CD4-positive, alpha-beta T cell treated with Interleukin-6 at 100 ng/mL for 8 hours (primary cell): ENCODE data around the gene CD38.
A peak's percentile ranks its signal among the peaks of the same experiment; 100 is the strongest.

Experiments
- DNase-seq: peaks from one replicate; pipeline ENCODE4 v3.0.0-alpha.2; 2020; ENCODE audit warnings: mixed read lengths, low spot score

CD38 gene

DNA sequence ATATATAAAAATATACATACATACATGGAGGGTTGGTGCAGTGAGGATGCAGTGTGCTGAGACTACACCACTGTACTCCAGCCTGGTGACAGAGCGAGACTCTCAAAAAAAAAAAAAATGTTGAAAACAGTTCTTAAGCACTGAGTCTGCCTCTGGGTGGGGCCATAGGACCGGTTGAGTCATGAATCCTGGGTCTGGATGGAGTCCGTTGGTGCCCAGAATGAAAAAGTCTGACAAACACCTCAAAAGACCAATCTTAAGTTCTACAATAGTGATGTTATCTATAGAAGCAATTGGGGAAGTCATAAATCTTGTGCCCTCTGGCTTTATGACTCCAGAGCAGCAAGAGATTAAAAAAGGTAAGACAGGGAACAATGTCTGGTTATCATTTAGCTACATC is 90.0 kb downstream of the CD38 start:
- DNase-seq: no peak

DNA sequence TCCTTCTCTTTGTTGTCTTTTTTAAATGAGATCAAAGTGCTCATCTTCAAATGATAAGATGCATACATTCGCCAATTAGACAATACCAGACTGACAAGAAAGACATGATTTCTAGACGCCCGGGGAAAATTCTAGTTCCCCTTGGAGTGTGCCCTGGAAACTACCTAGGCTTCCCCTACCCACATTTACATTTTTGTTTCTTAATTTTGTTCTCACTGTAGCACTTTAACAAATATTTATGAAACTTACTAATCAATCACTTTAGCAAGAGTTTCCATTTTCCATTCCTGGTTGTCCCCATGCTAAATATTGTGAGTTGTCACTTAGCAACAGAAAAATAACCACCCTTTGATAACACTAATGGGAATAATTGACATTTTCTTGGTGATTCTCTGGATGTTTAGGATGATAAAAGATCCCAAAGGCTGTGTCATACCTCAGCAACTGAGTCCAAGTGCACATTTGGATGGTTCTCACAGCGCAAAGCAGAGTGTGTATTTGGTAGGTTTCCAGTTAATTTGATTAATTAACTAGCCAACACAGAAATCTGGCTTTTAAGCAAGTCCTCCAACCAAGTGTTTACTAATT is 90.8 kb downstream of the CD38 start:
- DNase-seq: no peak

DNA sequence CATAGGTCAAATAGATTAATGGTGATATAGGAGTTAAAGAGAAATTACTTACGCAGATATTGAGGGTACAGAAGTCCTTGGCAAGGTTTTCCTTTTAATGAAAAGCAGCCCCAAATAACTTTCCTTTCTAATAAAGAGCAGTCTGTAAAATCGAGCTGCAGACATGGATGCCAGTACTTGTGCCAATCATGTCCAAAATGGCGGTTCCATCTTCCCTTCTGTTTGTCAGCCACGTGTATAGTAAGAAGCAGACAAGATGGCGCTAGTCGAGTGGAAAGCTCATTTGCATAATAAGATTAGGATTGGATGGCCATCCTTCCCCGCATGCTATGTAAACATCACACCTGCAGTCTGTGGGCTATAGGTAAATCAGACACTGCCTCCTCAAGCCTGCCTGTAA is 92.0 kb downstream of the CD38 start:
- no peak for DNase-seq

DNA sequence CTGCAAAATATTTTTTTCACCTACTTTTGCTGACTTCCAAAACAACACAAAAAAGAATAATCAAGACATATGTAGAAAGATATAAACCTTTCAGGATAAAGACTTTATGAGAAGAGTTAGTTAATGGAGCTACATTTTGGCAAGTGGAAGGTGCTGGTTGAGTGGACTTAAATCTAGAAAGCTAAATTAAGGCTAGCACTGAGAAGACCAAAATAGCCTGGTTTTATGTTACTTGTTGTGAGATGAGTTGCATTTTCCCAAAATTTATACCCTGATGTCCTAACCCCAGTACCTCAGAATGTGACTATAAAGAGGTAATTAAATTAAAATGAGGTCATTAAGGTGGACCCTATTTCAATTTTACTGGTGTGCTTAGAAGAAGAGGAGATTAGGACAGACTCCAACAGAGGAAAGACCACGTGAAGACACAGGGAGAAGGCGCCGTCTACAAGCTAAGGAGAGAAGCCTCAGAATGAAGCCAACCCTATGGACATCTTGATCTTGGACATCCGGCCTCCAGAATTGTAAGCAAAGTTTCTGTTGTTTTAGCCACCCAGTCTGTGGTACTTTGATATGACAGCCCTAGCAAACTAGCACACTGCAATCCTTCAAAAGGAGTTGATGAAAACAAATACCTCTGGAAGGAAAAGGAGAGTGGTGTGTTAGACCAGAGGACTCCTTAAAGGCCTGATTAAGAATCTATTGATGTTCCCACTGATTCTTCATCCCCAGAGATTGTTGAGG is 93.0 kb downstream of the CD38 start:
- DNase-seq: no peak

DNA sequence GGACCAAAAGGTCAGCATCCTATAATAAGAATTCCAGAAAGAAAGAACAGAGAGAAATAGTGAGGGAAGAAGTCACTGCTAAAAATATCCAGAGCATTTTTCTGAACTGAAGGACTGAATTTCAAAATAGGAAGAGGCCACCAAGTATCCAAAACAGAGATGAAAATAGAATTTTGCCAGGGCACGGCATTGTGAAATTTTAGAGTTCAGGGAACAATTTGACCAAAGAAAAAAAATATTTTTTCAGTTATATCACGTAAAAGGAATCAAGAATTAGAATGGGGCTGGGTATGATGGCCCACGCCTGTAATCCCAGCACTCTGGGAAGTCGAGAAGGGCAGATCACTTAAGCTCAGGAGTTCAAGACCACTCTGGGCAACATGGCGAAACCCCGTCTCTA is 95.0 kb downstream of the CD38 start:
- DNase-seq: no peak

DNA sequence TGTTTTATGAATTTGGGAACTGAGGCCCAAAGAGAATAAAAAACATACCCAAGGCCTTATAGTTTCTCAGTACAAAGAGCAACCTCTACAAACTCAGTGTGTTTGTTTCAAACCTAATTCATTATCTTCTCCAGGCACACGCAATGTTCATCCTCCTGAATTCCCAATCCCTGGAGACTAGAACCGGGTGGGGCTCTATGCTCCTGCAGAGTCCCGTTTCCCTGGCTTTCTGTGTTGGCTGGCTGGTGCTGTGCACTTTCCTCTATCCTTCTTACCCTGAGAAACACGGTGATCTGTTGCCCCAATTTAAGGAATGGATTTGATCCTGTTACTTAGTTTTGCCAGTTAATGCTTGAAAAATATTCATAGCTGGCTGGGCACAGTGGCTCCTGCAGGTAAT is 96.5 kb downstream of the CD38 start:
- no peak for DNase-seq

DNA sequence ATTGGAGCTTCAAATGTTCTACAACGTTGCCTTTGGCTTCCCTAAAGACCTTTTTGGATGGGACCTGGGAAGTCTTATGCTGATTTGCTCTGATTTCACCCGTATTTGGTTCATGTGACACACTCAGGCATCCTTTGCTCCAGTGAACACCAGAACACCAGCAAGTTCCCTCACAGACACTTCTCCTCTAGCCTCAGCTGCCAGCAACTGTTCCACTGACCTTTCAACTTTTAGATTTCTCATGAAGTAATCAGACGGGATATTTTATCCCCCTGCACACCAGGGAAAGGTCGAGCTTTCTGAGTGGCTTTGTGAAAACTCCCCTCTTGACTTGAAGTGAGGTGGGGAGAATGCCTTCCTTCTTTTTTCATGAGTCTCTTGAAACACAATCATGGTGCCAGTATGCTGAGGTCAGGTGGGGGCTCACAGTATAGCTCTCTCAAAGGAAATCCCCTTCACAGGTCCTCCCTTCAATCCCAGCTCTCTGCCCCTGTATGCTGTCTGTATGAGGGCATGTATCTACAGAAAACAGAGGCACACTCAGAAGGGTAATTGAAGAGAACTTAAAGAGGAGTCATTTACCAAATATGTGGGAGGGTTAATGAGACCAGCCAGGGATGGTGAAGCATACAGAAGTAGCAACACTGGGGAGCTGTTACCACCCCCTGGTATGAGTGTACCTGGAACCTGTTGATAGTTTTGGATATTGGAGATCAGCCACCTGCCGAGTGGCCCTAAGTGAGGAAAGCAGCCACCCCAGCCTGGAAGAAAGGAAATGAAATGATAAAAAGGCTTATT is 97.7 kb downstream of the CD38 start:
- no peak for DNase-seq

DNA sequence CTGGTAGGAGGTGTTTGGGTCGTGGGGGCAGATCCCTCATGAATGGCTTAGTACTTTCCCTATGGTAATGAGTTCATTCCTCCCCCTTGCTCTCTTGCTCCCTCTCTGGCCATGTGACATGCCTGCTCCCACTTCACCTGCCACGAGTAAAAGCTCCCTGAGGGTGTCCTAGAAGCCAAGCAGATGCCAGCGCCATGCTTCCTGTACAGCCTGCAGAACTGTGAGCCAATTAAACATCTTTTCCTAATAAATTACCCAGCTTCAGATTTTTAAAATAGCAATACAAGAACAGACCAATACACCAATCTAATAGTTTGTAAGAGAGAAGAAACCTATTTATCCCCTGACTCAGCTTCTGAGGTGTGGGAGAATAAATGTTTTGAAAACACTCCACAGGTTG is 99.9 kb downstream of the CD38 start:
- no peak for DNase-seq

DNA sequence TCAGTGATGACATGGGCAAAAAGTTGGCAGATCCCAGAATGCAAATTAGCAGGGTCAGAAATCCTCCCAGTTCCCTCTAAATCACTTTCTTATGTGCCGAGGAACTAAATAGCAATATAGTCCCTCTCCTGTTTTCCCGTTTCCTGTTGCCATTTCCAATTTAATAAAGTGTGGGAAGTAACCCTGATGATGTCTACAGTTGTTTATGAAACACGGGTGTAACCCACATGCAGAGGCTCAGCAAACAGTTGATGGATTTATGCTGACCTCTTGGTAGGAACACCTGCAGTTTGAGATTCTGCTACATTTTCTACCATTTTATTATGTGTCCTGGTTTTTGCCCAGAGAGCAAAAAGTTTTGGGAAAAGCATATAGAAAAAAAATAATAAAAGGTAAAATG is 103.7 kb downstream of the CD38 start:
- DNase-seq: no peak

DNA sequence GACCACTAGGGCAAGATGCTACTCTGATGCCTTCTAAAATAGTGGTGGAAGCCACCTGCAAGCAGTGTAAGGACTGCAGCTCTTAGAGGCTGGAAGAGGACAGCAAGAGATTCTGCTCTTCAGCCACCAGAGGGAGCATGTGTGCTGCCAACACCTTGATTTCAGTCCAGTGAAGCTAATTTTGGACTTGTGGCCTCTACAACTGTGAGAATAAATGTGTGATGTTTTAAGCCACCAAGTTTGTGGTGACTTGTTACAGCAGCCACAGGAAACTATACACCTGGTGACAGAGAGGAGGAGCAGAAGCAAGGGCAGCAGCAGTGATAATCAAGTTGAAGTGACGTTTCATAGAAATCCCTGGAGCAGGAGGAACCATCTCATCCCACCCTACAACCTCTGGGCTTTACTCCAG is 104.6 kb downstream of the CD38 start:
- DNase-seq: peak; percentile 33

DNA sequence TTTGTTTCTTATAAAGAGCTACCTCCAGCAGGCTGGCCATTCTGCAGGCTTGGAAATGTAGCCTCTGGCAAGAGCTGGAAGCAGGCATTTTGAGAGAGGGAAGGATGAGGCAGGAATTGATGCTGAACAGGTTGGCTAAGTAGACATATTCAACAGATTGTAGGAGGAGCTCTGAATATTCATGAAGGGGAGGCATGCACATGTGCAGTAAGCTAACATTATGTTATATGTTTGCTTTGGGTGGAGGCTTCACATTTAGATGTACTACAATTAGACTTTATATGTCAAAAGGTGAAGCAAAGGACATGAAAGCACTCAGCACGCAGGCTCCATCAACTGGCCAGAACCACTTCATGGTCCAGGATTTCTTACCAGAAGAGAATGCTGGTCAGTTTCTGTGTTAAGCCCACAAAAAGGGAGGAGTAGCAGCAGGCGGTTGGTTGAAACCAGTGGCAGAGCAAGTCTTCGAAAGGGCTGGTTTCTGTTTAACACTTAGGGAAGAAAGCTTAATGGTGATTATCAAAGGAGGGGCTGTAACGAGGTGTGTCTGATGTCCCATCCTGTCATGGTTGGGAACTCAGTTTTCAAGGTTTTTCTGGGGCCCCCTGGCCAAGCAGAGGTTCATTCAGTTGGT is 105.6 kb downstream of the CD38 start:
- no peak for DNase-seq

DNA sequence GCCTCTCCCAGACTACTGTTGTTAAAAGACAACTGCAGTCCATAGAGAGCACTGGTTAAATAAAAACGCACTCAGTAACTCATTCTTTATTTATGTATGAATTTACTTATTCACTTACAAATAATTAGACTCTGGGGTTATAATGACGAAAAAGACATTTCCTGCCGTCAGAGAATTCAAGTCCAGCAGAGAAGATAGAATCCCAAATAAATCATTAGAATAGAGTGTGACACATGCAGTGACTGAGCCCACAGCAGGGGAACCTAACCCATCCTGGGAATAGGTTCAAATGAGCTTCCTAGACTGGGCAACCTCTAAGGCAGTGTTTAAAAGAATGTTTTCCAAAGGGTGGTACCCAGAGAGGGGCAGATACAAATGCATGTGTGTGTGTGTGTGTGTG is 106.5 kb downstream of the CD38 start:
- no peak for DNase-seq

DNA sequence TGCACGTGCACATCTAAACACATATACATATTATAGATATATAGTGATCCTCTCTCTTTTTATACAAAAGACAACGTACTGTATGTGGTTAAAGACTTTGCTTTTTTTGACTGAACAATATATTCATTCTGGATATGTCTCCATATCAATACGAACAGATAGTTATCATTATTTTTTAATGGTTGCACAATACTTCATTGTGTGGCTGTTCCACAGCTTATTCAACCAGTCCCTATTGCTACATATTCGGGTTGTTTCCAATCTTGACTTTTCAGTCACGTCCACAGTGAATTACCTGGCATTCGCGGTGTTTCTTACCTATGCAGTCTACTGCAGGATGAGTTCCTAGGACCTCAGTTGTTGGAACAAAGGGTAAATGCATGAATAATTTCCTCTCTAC is 107.3 kb downstream of the CD38 start:
- DNase-seq: no peak

DNA sequence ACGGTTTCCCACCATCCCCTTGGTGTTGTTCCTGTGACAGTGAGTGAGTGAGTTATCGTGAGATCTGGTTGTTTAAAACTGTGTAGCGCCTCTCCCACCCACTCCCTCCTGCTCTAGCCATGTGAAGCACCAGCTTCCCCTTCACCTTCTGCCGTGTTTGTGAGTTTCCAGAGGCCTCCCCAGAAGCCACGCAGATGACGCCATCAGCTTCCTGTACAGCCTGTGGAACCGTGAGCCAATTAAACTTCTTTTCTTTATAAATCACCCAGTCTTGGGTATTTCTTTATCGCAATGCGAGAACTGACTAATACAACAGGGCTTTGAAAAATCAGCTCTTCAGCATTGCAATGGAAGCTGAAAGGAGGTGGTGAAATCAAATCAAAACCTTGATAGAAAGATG is 110.4 kb downstream of the CD38 start:
- DNase-seq: no peak

DNA sequence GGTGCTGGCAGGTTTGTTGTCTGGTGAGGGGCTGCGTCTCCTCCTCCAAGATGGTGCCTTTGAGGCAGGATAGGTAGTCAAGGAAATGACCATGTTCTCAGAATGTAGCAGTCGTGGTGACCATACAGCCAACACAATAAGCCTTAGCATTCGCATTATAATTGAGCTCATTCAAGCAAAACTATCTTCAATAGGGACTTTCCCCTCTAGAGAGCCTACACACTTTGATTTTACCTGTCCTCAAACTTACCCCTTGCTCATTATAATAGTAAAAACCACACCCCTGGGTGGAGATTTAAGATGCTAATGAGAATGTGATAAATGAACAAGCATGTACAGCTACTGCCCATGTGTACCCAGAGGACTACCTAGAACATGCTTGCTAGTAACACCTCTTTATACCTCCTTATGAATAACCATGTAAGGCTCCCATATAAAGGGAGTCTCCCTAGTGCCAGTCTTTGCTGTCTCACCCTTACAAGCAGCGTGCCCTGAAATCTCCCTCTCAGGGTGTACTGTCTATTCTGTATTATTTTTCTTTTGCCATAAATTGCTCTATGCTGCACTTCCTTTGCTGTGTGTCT is 112.2 kb downstream of the CD38 start:
- DNase-seq: no peak

DNA sequence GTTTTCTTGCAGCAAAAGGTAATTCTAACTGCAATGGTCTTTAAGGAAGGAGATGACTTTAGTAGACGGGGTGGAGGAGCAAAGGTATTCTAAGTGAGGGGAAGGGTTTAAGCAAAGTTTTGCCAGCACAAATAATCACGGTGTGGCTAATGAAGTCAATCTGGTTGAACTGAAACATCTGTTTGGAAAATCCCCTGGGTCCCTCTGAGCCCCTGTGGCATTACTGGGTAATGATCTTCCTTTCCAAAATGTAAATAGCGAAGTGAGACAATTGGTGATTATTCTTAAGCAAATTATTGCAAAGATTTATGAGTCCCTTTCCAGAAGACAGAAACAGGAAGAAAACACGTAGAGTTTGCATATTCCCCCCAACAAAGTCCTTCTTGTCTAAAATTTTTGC is 113.2 kb downstream of the CD38 start:
- no peak for DNase-seq

DNA sequence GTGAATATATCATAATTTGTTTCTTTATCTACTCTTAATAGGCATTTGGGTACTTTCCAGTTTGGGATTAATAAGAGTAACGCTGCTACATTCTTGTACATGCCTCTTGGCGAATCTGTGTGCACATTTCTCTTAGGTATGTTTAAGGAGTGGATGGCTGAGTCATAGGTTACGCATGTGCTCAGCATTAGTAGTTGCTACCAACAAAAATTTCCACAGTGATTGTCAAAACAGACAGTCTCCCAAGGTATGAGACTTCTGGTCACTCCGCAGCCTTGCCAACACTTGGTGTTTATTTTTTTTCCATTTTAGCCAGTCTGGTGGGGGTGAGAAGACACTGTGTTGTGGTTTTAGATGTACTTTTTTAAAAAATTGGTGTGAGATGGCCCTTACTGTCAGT is 115.8 kb downstream of the CD38 start:
- no peak for DNase-seq

DNA sequence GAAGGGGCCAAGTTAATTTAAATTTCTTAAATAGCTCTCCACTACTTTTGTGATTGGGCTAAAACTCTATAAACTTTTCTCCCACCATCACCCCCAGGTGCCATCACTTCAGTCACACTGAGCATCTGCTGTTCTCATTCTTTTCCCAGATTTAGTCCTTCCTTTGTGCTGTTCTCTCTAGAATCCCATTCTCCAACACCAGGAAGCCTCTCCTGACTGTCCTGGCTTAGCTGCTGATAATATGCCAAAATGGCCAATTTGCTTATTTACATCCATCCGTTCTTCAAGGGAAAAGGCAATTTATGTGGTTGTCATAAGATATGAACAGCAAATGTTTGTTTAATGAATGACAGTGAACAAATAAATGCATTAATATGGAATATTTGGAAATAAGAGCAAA is 116.3 kb downstream of the CD38 start:
- DNase-seq: no peak

DNA sequence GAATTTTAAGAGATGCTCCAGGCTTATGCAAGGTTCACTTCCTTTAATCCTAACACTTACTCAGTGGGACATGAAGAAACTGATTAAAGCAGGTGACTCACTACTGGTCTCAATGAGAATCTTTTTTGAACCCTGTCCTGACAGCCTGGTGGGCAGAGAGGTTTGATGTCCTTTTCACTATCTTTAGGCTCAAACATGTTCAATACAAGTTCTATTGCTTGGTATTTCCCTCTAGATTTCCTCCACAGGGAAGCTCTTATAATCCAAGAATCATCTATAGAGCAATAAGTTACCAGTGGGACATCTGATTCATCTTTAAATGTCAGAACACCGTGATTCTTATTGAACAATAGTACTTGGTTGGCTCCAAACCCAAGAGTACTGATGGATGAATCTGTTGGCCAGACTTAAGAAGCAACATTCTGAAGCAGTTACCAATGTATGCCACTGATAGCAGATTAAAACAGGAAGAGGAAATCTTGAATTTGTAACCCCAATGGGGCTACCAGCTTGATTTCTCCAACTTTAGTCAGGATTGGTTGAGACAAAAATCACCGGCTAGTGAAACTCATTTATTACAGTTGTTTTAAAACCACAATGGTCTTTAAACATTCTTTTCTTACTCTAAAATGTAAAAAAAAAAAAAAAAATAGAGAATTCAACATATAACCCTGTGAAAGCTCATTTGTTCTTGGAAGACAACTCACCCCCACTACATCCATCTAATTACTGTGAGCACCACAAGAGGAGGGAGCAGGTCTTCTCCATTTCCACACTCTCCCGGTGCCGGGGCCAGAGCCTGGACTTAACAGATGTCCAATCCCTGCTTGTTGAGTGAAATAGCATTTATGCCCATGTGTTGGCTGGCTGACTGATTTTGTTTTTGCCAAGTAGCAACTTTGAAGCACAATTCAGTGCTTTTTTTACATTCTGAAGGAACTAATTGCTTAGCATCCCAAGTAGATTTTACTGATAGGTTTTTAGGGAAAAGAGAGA is 117.1 kb downstream of the CD38 start:
- no peak for DNase-seq

DNA sequence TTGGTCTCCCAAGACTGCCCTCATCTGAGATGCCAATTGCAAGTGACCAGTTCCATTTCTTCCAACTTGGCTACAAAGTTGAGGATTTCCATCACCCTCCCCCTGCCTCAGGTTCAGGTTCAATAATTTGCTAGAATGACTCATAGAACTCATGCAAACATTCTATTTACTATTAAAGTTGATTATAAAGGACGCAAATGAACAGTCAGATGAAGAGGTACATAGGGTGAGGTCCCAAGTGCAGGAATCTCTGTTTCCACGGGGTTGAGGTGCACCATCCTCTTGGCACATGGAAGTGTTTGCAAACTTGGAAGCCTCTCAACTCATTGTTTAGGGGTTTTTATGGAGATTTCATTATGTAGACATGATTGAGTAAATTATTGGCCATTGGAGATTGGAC is 119.4 kb downstream of the CD38 start:
- no peak for DNase-seq

DNA sequence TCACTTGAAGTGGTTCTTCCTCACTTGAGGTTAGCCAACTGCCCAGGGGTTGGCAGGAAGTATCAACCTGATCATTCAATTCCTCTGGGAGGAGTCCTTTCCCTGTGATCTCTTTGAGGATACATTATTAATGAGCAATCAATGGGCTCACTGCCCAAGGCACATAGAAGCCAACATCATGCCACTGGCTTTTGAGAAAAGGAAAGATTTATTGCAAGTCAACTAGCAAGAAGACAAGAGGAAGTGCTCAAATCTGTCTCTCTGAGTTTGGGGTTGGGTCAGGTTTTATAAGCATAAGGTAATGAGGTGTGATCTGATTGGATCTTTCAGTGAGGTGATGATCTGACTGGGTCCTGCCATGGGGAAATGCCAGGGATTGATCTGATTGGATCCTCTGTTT is 120.8 kb downstream of the CD38 start:
- no peak for DNase-seq
